Tibial nerve (tissue), 3 donors: ENCODE data around the gene NCEH1.

Experiments
- CTCF ChIP-seq, 5 experiments: fragments of 200-600 bp in 3 of 5; fragments of 450-650 bp in 2 of 5; sonication (generic) in 3 of 5; IDR thresholded peaks; one replicate each; pipeline ENCODE4 v1.5.1; 2016 to 2019; ENCODE audit warnings: antibody characterized with exemption in 5 of 5, mild to moderate bottlenecking in 3 of 5, moderate library complexity in 2 of 5
- POLR2A ChIP-seq, 2 donors: fragments of 450-650 bp; IDR thresholded peaks; one replicate each; pipeline ENCODE4 v1.6.1; 2017; ENCODE audit warnings: antibody characterized with exemption in 2 of 2, mild to moderate bottlenecking in 2 of 2, moderate library complexity in 2 of 2

- no peak for TF ChIP-seq POLR2A (IDR thresholded peaks at IDR 0.05)
- TF ChIP-seq CTCF (IDR thresholded peaks at IDR 0.05) = no peak
These were observed 6.9 kb downstream of the NCEH1 start for GRCh38 chr3:172704001-172704400.
